Measurements from ENCODE around the gene FIGN. TPM values are rescaled to one million over a fixed set of nuclear protein-coding genes. Genes with fewer than 3 reads are reported as not detected.

The FIGN gene
- total and polyA plus RNA-seq, 10 of the 15 experiments (the other 5 are each of a cell fraction or from before 2014, with no cell fraction given), result under 0.01 to 0.01 TPM; not detected in 8

DNA sequence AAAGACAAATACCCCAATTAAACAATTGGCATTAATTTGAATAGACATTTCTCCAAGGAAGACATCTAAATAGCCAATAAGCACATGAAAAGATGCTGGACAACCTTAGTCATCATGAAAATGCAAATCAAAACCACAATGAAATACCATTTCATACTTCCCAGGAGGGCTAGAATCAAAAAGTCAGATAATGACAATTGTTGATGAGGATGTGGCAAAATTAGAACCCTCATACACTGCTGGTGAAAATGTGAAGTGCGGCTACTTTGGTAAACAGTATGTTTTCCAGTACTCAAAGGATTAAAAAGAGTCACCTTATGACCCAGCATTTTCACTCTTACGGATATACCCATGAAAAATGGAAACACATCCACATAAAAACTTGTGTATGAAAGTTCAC is 91.6 kb downstream of the FIGN start (continued):
- TF ChIP-seq, protein P1, sequence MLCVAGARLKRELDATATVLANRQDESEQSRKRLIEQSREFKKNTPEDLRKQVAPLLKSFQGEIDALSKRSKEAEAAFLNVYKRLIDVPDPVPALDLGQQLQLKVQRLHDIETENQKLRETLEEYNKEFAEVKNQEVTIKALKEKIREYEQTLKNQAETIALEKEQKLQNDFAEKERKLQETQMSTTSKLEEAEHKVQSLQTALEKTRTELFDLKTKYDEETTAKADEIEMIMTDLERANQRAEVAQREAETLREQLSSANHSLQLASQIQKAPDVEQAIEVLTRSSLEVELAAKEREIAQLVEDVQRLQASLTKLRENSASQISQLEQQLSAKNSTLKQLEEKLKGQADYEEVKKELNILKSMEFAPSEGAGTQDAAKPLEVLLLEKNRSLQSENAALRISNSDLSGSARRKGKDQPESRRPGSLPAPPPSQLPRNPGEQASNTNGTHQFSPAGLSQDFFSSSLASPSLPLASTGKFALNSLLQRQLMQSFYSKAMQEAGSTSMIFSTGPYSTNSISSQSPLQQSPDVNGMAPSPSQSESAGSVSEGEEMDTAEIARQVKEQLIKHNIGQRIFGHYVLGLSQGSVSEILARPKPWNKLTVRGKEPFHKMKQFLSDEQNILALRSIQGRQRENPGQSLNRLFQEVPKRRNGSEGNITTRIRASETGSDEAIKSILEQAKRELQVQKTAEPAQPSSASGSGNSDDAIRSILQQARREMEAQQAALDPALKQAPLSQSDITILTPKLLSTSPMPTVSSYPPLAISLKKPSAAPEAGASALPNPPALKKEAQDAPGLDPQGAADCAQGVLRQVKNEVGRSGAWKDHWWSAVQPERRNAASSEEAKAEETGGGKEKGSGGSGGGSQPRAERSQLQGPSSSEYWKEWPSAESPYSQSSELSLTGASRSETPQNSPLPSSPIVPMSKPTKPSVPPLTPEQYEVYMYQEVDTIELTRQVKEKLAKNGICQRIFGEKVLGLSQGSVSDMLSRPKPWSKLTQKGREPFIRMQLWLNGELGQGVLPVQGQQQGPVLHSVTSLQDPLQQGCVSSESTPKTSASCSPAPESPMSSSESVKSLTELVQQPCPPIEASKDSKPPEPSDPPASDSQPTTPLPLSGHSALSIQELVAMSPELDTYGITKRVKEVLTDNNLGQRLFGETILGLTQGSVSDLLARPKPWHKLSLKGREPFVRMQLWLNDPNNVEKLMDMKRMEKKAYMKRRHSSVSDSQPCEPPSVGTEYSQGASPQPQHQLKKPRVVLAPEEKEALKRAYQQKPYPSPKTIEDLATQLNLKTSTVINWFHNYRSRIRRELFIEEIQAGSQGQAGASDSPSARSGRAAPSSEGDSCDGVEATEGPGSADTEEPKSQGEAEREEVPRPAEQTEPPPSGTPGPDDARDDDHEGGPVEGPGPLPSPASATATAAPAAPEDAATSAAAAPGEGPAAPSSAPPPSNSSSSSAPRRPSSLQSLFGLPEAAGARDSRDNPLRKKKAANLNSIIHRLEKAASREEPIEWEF (IDR thresholded peaks at IDR 0.05; ENCODE audit: insufficient replicate concordance, low read depth, low read length), result no peak
- TF ChIP-seq HCFC1 (IDR thresholded peaks at IDR 0.05; ENCODE audit: low read length) (no peak), DPF2 (IDR thresholded peaks at IDR 0.05) (no peak), CEBPB (IDR thresholded peaks at IDR 0.05; ENCODE audit: borderline replicate concordance in 1 of 2, low read depth in 2 of 2, low read length in 2 of 2) (no peak), KAT2A (conservative IDR thresholded peaks at IDR 0.05; ENCODE audit: control insufficient read depth, low read depth, low read length) (no peak), BRCA1 (IDR thresholded peaks at IDR 0.05; ENCODE audit: low read depth, low read length) (no peak), YBX1 (IDR thresholded peaks at IDR 0.05) (no peak)
- TF ChIP-seq, protein P2, sequence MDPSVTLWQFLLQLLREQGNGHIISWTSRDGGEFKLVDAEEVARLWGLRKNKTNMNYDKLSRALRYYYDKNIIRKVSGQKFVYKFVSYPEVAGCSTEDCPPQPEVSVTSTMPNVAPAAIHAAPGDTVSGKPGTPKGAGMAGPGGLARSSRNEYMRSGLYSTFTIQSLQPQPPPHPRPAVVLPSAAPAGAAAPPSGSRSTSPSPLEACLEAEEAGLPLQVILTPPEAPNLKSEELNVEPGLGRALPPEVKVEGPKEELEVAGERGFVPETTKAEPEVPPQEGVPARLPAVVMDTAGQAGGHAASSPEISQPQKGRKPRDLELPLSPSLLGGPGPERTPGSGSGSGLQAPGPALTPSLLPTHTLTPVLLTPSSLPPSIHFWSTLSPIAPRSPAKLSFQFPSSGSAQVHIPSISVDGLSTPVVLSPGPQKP (IDR thresholded peaks at IDR 0.05; ENCODE audit: low read depth, low read length), result no peak
- TF ChIP-seq, protein P3, sequence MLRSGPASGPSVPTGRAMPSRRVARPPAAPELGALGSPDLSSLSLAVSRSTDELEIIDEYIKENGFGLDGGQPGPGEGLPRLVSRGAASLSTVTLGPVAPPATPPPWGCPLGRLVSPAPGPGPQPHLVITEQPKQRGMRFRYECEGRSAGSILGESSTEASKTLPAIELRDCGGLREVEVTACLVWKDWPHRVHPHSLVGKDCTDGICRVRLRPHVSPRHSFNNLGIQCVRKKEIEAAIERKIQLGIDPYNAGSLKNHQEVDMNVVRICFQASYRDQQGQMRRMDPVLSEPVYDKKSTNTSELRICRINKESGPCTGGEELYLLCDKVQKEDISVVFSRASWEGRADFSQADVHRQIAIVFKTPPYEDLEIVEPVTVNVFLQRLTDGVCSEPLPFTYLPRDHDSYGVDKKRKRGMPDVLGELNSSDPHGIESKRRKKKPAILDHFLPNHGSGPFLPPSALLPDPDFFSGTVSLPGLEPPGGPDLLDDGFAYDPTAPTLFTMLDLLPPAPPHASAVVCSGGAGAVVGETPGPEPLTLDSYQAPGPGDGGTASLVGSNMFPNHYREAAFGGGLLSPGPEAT (IDR thresholded peaks at IDR 0.05; ENCODE audit: low read depth), result no peak
- TF ChIP-seq, protein P4, sequence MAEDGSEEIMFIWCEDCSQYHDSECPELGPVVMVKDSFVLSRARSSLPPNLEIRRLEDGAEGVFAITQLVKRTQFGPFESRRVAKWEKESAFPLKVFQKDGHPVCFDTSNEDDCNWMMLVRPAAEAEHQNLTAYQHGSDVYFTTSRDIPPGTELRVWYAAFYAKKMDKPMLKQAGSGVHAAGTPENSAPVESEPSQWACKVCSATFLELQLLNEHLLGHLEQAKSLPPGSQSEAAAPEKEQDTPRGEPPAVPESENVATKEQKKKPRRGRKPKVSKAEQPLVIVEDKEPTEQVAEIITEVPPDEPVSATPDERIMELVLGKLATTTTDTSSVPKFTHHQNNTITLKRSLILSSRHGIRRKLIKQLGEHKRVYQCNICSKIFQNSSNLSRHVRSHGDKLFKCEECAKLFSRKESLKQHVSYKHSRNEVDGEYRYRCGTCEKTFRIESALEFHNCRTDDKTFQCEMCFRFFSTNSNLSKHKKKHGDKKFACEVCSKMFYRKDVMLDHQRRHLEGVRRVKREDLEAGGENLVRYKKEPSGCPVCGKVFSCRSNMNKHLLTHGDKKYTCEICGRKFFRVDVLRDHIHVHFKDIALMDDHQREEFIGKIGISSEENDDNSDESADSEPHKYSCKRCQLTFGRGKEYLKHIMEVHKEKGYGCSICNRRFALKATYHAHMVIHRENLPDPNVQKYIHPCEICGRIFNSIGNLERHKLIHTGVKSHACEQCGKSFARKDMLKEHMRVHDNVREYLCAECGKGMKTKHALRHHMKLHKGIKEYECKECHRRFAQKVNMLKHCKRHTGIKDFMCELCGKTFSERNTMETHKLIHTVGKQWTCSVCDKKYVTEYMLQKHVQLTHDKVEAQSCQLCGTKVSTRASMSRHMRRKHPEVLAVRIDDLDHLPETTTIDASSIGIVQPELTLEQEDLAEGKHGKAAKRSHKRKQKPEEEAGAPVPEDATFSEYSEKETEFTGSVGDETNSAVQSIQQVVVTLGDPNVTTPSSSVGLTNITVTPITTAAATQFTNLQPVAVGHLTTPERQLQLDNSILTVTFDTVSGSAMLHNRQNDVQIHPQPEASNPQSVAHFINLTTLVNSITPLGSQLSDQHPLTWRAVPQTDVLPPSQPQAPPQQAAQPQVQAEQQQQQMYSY (CRISPR knock-in tag; IDR thresholded peaks at IDR 0.05), result no peak
